Measurements from ENCODE around the gene MAP2K6.

GRCh38 chr17:69454051-69454450 lies 39.6 kb downstream of the MAP2K6 start:
- TF ChIP-seq, protein P1, sequence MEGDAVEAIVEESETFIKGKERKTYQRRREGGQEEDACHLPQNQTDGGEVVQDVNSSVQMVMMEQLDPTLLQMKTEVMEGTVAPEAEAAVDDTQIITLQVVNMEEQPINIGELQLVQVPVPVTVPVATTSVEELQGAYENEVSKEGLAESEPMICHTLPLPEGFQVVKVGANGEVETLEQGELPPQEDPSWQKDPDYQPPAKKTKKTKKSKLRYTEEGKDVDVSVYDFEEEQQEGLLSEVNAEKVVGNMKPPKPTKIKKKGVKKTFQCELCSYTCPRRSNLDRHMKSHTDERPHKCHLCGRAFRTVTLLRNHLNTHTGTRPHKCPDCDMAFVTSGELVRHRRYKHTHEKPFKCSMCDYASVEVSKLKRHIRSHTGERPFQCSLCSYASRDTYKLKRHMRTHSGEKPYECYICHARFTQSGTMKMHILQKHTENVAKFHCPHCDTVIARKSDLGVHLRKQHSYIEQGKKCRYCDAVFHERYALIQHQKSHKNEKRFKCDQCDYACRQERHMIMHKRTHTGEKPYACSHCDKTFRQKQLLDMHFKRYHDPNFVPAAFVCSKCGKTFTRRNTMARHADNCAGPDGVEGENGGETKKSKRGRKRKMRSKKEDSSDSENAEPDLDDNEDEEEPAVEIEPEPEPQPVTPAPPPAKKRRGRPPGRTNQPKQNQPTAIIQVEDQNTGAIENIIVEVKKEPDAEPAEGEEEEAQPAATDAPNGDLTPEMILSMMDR (conservative IDR thresholded peaks at IDR 0.05; ENCODE audit: low read length), result no peak
- no peak for TF ChIP-seq EZH2phosphoT487 (IDR thresholded peaks at IDR 0.05; ENCODE audit: borderline replicate concordance, low read depth, low read length)

Measured in OCI-LY7 (cell line).